GM13977 (cell line): ENCODE results near the gene RIMBP2.

Source experiments
- DNase-seq: peaks from one replicate; pipeline ENCODE4 v3.0.0; 2012; ENCODE audit warnings: low spot score
- CTCF ChIP-seq: IDR thresholded peaks from 2 replicates; pipeline ENCODE4 v1.5.1; 2012; ENCODE audit warnings: mild to moderate bottlenecking, control low read depth; ENCODE audit not compliant: insufficient read depth; ENCODE audit errors: extremely low read depth, missing control alignments
- in situ Hi-C: fragments of 300-500 bp; cut with MboI; formaldehyde crosslinking; loops from one replicate; pipeline ENCODE4 v1.12.0; 2022; ENCODE audit warnings: low sequenced_read_pairs, low pct_unique_long_range_greater_than_20kb, mixed read lengths, inconsistent platforms; ENCODE audit not compliant: unreplicated experiment

Gene RIMBP2

DNA sequence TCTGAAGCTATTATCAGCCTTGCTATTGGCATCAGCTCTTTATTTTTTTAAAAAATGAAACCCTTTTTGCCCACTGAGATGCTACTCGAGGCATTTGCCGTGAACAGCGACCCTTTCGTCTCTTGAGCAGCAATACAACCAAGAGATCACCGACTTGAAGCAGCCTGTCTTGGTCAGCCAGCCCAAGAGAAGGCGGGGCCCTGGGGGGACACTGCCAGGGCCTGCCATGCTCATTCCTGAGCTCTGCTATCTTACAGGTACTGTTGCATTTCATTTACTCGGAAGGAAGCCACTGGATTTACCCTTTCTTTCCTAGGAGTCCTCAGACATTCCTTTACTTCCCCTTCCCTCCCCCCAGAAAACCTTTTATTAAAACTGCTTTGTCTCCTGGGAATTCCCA is 361.7 kb downstream of the RIMBP2 start:
- in situ Hi-C loops: no loop called here
- no peak for TF ChIP-seq CTCF
- DNase-seq: no peak

DNA sequence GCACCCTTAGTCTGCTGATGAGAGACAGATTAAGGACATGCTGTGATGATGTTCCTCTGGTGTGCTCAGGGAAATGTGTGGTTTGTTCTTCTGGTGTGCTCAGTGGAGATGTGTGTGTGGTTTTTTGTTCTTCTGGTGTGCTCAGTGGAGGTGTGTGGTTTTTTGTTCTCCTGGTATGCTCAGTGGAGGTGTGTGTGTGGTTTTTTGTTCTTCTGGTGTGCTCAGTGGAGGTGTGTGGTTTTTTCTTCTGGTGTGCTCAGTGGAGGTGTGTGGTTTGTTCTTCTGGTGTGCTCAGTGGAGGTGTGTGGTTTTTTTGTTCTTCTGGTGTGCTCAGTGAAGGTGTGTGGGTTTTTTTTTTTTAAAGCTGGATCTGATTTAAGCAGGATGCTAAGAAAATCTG is 363.0 kb downstream of the RIMBP2 start:
- DNase-seq: no peak
- no peak for TF ChIP-seq CTCF
- in situ Hi-C loops: no loop called here

DNA sequence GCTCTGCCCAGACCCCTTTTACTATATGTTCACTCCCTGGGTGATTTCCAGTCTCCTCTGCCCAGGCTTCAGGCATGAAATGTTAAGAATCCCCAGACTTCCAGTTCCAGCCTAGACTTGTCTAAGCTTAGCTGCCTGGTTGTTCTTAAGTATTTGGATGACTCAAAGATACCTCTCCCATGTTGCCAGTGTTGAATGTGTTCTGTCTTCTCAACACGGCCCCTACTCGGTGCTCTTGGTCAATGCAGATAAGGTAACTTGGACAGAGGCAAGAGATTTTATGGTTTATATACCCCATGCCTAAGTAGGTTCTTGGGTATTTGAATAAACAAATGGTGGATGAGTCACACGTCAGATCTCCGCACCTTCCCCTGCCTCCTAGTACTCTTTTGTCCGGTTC is 364.8 kb downstream of the RIMBP2 start:
- in situ Hi-C loops: no loop called here
- DNase-seq: no peak
- TF ChIP-seq CTCF: no peak

GRCh38 chr12:130350715-130351114 is 365.4 kb downstream of the RIMBP2 start:
- in situ Hi-C loops: no loop called here
- DNase-seq: no peak
- no peak for TF ChIP-seq CTCF

DNA sequence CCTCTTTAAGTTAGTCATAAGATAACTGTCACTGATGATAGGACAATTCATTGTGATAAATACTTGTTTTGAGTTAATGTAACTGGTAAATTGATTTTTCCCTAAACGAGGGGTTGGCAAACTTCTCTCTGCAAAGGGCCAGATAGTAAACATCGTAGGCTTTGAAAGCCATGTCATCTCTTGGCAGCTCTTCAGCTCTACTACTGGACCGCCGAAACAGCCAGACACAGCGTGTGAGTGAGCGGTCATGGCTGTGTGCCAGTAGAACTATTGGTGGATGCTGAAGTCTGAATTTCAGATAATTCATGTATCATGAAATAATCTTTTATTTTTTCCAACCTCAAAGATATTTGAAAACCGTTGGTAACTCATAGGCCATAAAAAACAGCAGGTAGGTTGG is 368.5 kb downstream of the RIMBP2 start:
- in situ Hi-C loops: loop anchor here (25.0 kb wide), 1 partner anchor 310 kb away; no protein-coding TSS in a partner anchor

More for the DNA sequence above, 368.5 kb downstream of the RIMBP2 start:
- DNase-seq: no peak
- no peak for TF ChIP-seq CTCF
